GM19238 (cell line): ENCODE data around the gene IFNW1.
A peak's percentile ranks its signal among the peaks of the same experiment; 100 is the strongest.

ENCODE experiments used
- DNase-seq: peaks from one replicate; pipeline ENCODE4 v3.0.0; 2011; ENCODE audit warnings: low spot score; ENCODE audit not compliant: insufficient read length

The IFNW1 gene

DNA sequence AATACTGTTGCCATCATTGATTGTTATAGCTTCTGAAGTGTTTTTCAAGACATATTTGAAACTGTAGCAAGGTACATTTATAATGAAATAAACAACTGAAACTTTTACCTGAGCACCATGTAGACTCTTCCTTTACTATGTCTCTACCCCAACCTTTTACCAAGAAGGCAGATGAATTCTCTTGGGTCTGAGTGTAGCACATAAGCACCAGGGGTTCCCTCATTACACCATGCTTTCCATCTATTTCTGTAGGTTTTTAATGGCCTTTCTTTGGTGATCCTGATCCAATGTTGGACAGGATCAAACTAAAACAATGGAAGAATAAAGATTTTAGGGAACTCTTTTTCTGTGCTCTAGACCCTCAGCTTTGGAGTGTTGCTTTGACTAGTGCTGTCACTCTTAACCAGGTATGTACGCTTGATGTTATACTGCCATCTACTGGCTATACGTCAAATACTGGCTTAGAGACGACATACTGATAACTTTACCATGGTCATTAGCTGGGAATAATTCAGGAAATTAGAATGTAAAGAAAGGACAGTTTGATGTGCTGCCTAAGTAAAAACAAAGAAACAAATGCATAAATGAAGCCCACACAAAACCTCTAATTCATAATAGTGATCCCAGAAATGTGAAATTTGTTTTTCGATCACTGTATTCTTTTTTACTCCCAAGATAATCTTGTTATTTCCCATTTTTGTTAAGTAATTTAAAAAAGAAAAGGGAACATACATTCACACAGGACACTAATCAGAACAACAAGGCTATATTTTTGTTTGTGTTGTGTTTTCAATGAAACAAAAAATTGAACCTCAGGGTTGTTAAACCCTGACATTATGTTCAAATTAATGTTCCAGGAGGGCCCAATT is 30.7 kb downstream of the IFNW1 start:
- DNase-seq = peak; percentile 13

- DNase-seq = no peak
These were observed 36.8 kb downstream of the IFNW1 start for GRCh38 chr9:21104787-21105186.

- DNase-seq = no peak
These were observed 39.3 kb downstream of the IFNW1 start for GRCh38 chr9:21102305-21102704.

- no peak for DNase-seq
These were observed 43.8 kb downstream of the IFNW1 start for GRCh38 chr9:21097817-21098216.

DNA sequence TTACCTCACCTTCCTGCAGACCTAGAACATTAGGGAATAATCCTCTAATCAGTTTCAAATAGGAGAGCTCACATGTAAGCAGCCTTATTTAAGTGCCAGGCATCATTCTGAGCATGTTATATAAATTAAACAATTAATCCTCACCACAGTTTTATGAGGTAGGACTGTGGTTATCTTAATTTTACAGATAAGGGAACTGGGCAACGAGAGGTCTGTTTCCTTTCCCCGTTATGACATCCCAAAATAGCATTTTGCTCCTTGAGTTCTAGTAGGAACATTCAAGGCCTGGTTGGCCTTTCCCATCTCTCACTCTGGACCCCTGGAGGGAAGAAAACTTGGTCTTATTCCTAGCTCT is 44.8 kb downstream of the IFNW1 start:
- DNase-seq = no peak

- peak; percentile 21 for DNase-seq
These were observed 45.3 kb downstream of the IFNW1 start for GRCh38 chr9:21096172-21096900.

- DNase-seq = no peak
These were observed 46.1 kb downstream of the IFNW1 start for GRCh38 chr9:21095561-21095960.
